ENCODE results near the gene DGCR2. TPM values are rescaled to one million over a fixed set of nuclear protein-coding genes. Genes with fewer than 3 reads are reported as not detected.
A peak's percentile ranks its signal among the peaks of the same experiment; 100 is the strongest.

The DGCR2 gene
- total RNA-seq, 2 experiments from 2014 or later, result 30.5 to 34.2 TPM

DNA sequence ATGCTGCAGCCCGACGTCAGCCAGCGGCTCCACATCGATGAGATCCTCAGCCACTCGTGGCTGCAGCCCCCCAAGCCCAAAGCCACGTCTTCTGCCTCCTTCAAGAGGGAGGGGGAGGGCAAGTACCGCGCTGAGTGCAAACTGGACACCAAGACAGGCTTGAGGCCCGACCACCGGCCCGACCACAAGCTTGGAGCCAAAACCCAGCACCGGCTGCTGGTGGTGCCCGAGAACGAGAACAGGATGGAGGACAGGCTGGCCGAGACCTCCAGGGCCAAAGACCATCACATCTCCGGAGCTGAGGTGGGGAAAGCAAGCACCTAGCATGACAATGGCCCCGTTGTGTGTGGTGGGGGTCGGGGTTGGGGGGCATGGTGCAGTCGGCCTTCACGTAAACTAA, 9.9 kb upstream of the DGCR2 start:
- Mint-ChIP-seq H3K4me1 (ENCODE audit: low read depth) (no peaks in the 10 kb centered on the region), H3K27me3 (ENCODE audit: low read depth) (no peaks in the 10 kb centered on the region), H3K27ac (no peak overlapping the region), H3K36me3 (ENCODE audit: low read depth) (peaks cover 27% of the 10 kb centered on the region), H3K9me3 (ENCODE audit: insufficient read depth) (no peaks in the 10 kb centered on the region), H3K4me3 (no peak overlapping the region)
- POLR2A ChIA-PET, result interaction anchor here (0.7 to 1.0 kb wide), 2 partner anchors 12 to 26 kb away, joined by 3 read pairs; partner anchors contain the start of gene ESS2
- CTCF ChIA-PET, result no interaction called here
- DNase-seq, result no peak
- no peak for ATAC-seq

DNA sequence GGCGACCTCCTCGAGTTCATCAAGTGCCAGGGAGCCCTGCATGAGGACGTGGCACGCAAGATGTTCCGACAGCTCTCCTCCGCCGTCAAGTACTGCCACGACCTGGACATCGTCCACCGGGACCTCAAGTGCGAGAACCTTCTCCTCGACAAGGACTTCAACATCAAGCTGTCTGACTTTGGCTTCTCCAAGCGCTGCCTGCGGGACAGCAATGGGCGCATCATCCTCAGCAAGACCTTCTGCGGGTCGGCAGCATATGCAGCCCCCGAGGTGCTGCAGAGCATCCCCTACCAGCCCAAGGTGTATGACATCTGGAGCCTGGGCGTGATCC, 9.4 kb upstream of the DGCR2 start:
- H3K4me1 Mint-ChIP-seq (ENCODE audit: low read depth), result no peaks in the 10 kb centered on the region
- H3K4me3 Mint-ChIP-seq, result no peak overlapping the region
- no peak overlapping the region for H3K27ac Mint-ChIP-seq
- no peak for DNase-seq
- H3K36me3 Mint-ChIP-seq (ENCODE audit: low read depth), result peaks cover 25% of the 10 kb centered on the region
- ChIA-PET POLR2A (no interaction called here), CTCF (interaction anchor here (1.9 kb wide), 1 partner anchor 13 kb away, joined by 6 read pairs; the partner anchor contains the start of gene ESS2)
- ATAC-seq, result no peak
- no peaks in the 10 kb centered on the region for H3K27me3 Mint-ChIP-seq (ENCODE audit: low read depth)
- H3K9me3 Mint-ChIP-seq (ENCODE audit: insufficient read depth), result no peaks in the 10 kb centered on the region

DNA sequence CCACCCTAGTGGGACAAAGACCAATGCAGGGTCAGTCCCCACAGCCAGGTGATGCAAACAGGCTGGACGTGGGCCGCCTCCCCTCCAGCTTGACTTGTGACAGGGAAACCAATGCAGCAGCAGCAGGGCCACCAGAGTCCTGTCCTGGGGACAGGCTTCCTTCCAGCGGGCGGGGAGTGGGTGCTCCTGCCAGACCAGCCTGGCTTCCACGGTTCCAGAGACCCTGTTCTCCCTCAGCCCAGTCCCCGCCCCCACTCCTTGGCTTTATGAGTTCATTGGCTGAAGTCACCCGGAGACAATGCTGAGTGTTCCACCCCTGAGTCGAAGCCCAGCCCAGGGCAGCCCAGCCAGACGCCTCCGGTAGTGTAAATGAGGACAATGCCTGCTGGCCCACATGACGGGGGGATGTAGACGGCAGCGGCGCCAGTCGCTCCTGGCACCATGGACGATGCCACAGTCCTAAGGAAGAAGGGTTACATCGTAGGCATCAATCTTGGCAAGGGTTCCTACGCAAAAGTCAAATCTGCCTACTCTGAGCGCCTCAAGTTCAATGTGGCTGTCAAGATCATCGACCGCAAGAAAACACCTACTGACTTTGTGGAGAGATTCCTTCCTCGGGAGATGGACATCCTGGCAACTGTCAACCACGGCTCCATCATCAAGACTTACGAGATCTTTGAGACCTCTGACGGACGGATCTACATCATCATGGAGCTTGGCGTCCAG, 8.9 kb upstream of the DGCR2 start, which contains the start of gene TSSK2:
Gene TSSK2, plus strand, starts transcription at position 350 of the 726 bp plus-strand sequence. Its CDS starts 92 bp downstream, at position 442.
- Mint-ChIP-seq H3K27me3 (ENCODE audit: low read depth) (no peaks in the 10 kb centered on the region), H3K4me1 (ENCODE audit: low read depth) (no peaks in the 10 kb centered on the region), H3K4me3 (no peak within 1 kb of the TSS), H3K27ac (peak within 1 kb of the TSS; percentile 39), H3K9me3 (ENCODE audit: insufficient read depth) (no peaks in the 10 kb centered on the region), H3K36me3 (ENCODE audit: low read depth) (peaks cover 20% of the 10 kb centered on the region)
- ChIA-PET POLR2A (no interaction called here), CTCF (interaction anchor here (0.6 to 1.9 kb wide), 2 partner anchors 13 to 18 kb away, joined by 3 to 6 read pairs; partner anchors contain the start of gene ESS2)
- no peak for ATAC-seq
- no peak for DNase-seq

DNA sequence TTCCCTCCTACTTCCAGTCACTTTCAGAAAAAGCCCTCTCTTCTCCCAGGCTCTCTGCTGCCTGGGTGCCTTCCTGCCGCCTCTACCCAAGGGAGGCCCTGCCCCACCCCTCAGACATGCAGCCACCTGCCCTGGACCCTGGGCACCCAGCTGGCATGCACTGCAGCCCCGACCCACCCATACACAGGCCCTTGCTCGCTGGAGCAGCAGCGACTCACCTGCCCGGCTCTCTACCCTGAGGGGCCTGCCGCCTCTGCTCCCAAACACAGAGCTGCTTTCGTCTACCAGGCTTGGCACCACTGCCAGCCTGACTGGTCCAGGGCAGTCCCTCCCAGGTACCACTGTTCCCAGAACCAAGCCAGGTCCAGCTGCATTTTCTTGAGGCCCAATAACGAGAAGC, 7.7 kb upstream of the DGCR2 start:
- no peaks in the 10 kb centered on the region for H3K4me1 Mint-ChIP-seq (ENCODE audit: low read depth)
- CTCF ChIA-PET, result interaction anchor here (1.9 kb wide), 1 partner anchor 14 kb away, joined by 6 read pairs; the partner anchor contains the start of gene ESS2
- no peak overlapping the region for H3K4me3 Mint-ChIP-seq
- H3K27ac Mint-ChIP-seq, result peak overlapping the region; percentile 39
- no peaks in the 10 kb centered on the region for H3K27me3 Mint-ChIP-seq (ENCODE audit: low read depth)
- ATAC-seq (no peak), DNase-seq (no peak)
- H3K36me3 Mint-ChIP-seq (ENCODE audit: low read depth), result peaks cover 12% of the 10 kb centered on the region
- H3K9me3 Mint-ChIP-seq (ENCODE audit: insufficient read depth), result no peaks in the 10 kb centered on the region
- POLR2A ChIA-PET, result no interaction called here

DNA sequence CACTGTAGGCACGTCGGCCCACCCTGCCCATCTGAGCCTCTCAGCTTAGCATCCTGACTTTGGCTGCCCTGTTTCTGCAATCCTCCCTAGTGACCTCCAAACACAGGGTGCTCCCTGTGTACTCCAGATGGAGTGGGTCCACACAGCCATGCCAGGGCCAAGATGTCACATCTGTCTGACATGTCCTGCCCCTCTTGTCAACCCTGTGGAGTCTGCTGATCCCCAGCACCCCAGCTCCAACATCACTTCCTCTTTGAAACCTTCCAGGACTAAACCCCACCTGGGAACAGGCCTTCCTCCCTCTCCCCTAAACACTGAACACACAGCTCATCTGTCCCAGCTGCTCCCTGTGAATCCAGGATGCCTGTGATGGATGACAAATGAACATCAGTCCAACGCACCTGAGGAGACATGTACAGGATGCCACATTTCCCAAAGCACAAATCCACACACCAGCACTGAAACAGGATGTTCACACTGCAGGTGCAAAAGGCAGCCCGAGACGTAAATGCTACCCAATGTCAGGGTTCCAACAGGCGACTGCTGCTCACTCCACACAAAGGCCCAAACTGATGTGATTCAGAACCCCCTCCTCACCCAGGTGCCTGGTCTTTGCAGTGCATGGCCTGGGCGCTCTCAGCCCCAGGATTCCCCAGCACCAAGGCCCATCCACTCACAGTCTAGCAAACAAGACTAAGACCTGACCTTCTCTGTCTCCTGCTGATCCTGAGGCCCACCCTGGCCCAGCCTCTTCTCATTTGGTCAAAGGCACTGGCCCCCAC, 6.9 kb upstream of the DGCR2 start:
- H3K9me3 Mint-ChIP-seq (ENCODE audit: insufficient read depth), result no peaks in the 10 kb centered on the region
- no peak for DNase-seq
- no peak for ATAC-seq
- POLR2A ChIA-PET, result no interaction called here
- no peaks in the 10 kb centered on the region for H3K4me1 Mint-ChIP-seq (ENCODE audit: low read depth)
- no peaks in the 10 kb centered on the region for H3K27me3 Mint-ChIP-seq (ENCODE audit: low read depth)
- H3K27ac Mint-ChIP-seq, result no peak overlapping the region
- CTCF ChIA-PET, result no interaction called here
- H3K4me3 Mint-ChIP-seq, result no peak overlapping the region
- H3K36me3 Mint-ChIP-seq (ENCODE audit: low read depth), result peaks cover 10% of the 10 kb centered on the region

DNA sequence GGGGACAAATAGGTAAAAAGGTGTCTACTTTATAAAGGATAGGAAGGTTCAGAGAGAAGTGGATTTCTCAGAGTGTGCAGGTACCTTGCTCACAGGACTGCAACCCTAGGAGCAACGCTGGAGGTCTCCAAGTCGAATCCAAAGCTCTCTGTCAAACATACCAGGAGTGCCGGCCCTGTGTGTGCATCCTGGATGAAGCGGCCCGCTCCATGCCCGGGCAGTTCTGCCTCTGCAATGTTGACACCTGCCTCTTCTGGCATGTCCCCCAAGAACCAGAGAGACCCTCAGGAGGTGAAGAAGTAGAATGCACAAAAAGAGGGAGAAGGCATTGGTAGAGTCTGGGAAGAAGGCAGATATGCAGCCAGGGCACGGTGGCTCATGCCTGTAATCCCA, 5.8 kb upstream of the DGCR2 start:
- ATAC-seq (no peak), DNase-seq (no peak)
- Mint-ChIP-seq H3K27ac (no peak overlapping the region), H3K4me3 (no peak overlapping the region), H3K27me3 (ENCODE audit: low read depth) (no peaks in the 10 kb centered on the region), H3K36me3 (ENCODE audit: low read depth) (peaks cover 10% of the 10 kb centered on the region), H3K9me3 (ENCODE audit: insufficient read depth) (no peaks in the 10 kb centered on the region), H3K4me1 (ENCODE audit: low read depth) (peaks cover 2% of the 10 kb centered on the region)
- CTCF ChIA-PET, result no interaction called here
- POLR2A ChIA-PET, result no interaction called here

DNA sequence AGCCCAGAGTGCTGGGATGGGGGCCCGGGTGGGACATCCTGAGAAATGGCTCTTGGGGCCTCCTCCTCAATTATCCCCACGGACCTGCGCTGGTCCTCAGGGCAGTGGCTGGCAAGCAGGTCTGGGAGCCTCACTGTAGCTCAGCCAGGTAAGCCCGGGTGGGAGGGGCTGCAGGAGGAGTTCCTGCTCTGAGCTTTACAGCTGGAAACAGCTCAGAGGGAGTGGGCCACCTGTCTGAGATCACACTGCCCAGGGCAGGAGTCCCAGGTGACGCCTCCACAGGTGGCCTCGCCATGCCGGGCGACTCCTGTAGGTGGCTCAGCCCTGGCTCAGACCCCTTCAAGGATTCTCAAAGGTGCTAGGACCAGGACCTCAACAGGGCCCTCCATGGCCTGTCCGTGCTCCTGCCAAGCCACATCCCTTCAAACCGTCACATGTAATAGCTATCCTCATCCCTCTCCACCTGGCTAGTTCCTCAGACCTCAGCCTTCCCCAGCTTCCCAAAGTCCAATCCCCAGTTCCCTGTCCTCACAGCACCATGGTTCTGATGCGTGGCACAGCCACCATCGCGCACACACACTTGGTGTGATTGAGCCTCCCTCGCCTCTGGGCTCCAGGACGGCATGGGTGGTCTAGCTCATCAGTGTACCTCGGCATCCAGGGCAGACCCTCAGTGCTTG, 5.3 kb upstream of the DGCR2 start:
- no peaks in the 10 kb centered on the region for H3K27me3 Mint-ChIP-seq (ENCODE audit: low read depth)
- ATAC-seq, result no peak

DNA sequence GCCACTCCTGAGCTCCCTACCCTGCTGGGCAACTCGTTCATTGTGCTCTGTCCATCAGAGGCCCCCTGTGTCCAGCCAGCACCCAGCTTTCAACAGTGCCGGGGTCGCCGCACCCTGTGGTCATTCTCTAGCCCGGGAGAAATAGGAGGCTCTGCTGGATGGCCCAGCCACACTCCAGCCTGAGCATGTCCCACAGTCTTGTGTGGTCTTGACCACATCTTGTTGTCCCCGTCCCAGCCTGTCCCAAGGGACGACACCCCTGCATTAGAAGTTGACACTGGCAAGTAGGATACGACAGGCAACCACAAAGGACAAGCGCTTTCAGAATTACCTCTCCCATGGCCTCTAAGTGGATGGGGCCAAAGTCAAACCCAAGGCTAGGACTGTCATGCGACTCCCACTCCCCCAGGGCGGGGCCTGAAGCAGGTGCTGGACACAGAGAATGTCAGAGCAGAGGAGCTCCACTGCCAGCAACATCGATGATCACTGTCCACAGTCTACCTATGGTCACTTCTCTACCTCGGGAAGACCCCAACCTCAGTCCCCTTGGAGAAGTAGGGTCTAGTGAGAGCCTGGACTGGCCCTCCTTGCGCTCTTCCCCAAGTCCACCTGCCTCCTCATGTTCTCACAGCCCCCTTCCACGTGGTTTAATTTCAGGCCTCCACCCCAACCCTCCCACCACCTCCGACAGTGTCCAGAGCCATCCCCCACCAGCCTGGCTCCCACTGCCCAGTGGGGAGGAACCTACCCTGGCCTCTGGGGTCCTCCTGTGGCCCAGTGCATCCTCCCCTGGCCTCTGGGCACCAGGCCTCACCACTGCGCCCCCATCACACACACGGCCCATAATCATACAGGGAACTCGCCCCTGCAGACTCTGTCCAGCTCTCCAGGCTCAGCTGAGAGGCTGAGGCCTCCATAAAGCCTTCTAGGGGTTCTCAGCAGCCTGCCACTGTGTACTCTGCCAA, 4.4 kb upstream of the DGCR2 start:
- POLR2A ChIA-PET, result no interaction called here
- DNase-seq (no peak), ATAC-seq (no peak)
- CTCF ChIA-PET, result interaction anchor here (1.6 kb wide), 1 partner anchor 18 kb away, joined by 5 read pairs; the partner anchor contains the start of gene ESS2
- H3K36me3 Mint-ChIP-seq (ENCODE audit: low read depth), result peaks cover 4% of the 10 kb centered on the region
- H3K9me3 Mint-ChIP-seq (ENCODE audit: insufficient read depth), result no peaks in the 10 kb centered on the region
- H3K4me1 Mint-ChIP-seq (ENCODE audit: low read depth), result peaks cover 8% of the 10 kb centered on the region
- no peaks in the 10 kb centered on the region for H3K27me3 Mint-ChIP-seq (ENCODE audit: low read depth)
- H3K27ac Mint-ChIP-seq, result no peak overlapping the region
- no peak overlapping the region for H3K4me3 Mint-ChIP-seq

More for the DNA sequence above, 5.3 kb upstream of the DGCR2 start:
- Mint-ChIP-seq H3K27ac (no peak overlapping the region), H3K9me3 (ENCODE audit: insufficient read depth) (no peaks in the 10 kb centered on the region), H3K36me3 (ENCODE audit: low read depth) (peaks cover 7% of the 10 kb centered on the region), H3K4me1 (ENCODE audit: low read depth) (peaks cover 7% of the 10 kb centered on the region), H3K4me3 (no peak overlapping the region)
- POLR2A ChIA-PET, result no interaction called here
- DNase-seq, result no peak
- CTCF ChIA-PET, result no interaction called here

DNA sequence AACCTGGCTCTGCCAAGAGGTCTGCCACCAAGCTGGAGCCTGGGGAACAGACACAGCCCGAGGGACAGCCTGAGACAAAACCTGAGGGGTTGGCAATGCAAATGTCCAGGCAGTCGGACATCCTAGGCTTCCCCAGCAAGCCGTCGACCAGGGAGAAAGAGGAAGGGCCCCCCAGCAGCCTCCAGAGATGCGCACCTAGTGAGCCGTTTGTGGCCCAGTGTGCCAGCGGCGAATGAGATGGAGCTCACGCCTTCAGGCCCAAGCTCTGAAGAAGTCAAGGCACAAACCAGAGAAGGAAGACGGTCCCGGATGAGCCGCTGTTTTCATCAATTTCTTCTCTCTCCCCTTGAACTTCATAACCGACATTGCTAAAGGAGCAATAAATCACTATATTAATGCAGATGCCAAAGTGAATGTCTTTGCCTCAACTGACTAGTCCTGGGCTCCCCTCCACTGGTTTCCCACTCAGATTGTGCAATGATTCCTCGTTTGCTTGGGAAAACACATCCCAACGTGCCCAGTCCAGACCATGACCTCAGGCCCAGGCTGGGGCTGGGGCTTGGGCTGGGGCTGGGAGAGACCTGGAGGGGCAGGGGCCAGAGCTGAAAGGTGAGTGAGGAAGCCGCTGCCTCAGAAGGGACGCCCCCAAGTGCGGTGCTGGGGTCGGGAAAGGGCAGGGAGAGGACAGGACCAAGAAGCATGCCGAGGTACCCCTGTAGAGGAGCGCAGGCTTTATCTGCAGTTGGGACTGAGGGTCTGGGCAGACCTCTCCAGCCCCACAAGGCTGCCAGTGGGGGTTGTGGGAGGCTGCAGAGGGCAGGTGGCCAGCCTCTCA, 3.5 kb upstream of the DGCR2 start:
- no peak for ATAC-seq
- peaks cover 15% of the 10 kb centered on the region for H3K4me1 Mint-ChIP-seq (ENCODE audit: low read depth)
- ChIA-PET CTCF (interaction anchor here (1.6 kb wide), 1 partner anchor 19 kb away, joined by 5 read pairs; the partner anchor contains the start of gene ESS2), POLR2A (no interaction called here)
- H3K9me3 Mint-ChIP-seq (ENCODE audit: insufficient read depth), result no peaks in the 10 kb centered on the region
- DNase-seq, result no peak
- no peaks in the 10 kb centered on the region for H3K36me3 Mint-ChIP-seq (ENCODE audit: low read depth)
- no peak overlapping the region for H3K4me3 Mint-ChIP-seq
- H3K27me3 Mint-ChIP-seq (ENCODE audit: low read depth), result no peaks in the 10 kb centered on the region
- H3K27ac Mint-ChIP-seq, result no peak overlapping the region

DNA sequence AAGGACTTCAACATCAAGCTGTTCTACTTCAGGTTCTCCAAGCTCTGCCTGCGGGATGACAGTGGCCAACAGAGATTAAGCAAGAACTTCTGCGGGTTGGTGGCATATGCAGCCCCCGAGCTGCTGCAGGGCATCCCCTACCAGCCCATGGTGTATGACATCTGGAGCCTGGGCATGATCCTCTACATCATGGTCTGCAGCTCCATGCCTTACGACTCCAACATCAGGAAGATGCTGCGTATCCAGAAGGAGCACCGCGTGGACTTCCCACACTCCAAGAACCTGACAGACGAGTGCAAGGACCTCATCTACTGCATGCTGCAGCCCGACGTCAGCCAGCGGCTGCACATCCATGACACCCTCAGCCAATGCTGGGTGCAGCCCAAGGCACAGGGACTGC, 2.8 kb upstream of the DGCR2 start:
- Mint-ChIP-seq H3K27ac (no peak overlapping the region), H3K9me3 (ENCODE audit: insufficient read depth) (no peaks in the 10 kb centered on the region), H3K27me3 (ENCODE audit: low read depth) (no peaks in the 10 kb centered on the region), H3K36me3 (ENCODE audit: low read depth) (peaks cover 3% of the 10 kb centered on the region), H3K4me3 (no peak overlapping the region), H3K4me1 (ENCODE audit: low read depth) (peaks cover 22% of the 10 kb centered on the region)
- POLR2A ChIA-PET, result no interaction called here
- ATAC-seq (no peak), DNase-seq (no peak)
- CTCF ChIA-PET, result interaction anchor here (1.6 kb wide), 1 partner anchor 19 kb away, joined by 5 read pairs; the partner anchor contains the start of gene ESS2

Data from activated CD8-positive, alpha-beta T cell treated with anti-CD3 and anti-CD28 coated beads, Interleukin-2, amount 10 ng/mL, durations not matched to agents 7 days and 5 days (primary cell).